Retinal pigment epithelial cell (primary cell): ENCODE data around the gene AOC2.
A peak's percentile ranks its signal among the peaks of the same experiment; 100 is the strongest.
"Not testable (repeated sequence)": the region's sequence is repeated elsewhere in the genome, so short reads cannot be mapped to it uniquely, and the experiment has no call there.

Source experiments
- DNase-seq: peaks from one replicate; pipeline ENCODE4 v3.0.0-alpha.2; 2010; ENCODE audit warnings: low read depth
- H3K4me3 ChIP-seq: 2 replicates; pipeline ENCODE4 v1.5.1; 2011; ENCODE audit warnings: mild to moderate bottlenecking, low read length, control low read depth, moderate library complexity
- TF ChIP-seq, protein P1 (sequence below): conservative IDR thresholded peaks from 2 replicates; pipeline ENCODE4 v1.5.1; 2011; ENCODE audit warnings: low read depth, low read length, control low read depth, inconsistent platforms

AOC2 gene

DNA sequence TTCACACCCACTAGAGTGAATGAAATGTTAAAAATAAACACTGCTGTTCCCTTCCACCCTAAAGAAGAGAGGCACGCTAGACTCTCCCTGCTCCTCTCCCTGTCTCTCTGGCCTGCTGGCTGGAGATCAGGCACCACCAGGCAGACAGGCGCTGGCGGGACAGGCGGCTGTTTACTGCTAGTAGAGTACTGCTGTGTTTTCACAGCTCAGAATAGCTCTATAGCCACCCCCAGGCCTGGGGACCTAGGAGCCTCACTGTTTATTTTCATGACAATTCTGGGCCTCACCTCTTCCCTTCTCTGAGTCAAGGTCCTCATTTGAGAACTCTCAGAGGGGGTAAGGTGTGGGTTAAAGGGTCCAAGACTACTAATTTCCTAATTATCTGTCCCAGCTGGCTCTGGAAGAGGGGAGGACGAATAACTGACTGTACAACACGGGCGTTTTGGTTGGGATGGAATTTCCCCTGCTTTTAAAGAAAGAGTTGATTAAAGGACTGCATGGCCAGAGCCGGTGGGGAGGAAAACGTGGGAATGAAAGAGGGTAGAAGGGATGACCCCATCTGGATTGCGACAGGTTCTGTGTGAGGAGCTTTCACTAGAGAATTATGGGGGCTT is 47.3 kb downstream of the AOC2 start:
- DNase-seq: no peak
- H3K4me3 ChIP-seq: no peak overlapping the region
- TF ChIP-seq, protein P1, sequence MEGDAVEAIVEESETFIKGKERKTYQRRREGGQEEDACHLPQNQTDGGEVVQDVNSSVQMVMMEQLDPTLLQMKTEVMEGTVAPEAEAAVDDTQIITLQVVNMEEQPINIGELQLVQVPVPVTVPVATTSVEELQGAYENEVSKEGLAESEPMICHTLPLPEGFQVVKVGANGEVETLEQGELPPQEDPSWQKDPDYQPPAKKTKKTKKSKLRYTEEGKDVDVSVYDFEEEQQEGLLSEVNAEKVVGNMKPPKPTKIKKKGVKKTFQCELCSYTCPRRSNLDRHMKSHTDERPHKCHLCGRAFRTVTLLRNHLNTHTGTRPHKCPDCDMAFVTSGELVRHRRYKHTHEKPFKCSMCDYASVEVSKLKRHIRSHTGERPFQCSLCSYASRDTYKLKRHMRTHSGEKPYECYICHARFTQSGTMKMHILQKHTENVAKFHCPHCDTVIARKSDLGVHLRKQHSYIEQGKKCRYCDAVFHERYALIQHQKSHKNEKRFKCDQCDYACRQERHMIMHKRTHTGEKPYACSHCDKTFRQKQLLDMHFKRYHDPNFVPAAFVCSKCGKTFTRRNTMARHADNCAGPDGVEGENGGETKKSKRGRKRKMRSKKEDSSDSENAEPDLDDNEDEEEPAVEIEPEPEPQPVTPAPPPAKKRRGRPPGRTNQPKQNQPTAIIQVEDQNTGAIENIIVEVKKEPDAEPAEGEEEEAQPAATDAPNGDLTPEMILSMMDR: no peak

DNA sequence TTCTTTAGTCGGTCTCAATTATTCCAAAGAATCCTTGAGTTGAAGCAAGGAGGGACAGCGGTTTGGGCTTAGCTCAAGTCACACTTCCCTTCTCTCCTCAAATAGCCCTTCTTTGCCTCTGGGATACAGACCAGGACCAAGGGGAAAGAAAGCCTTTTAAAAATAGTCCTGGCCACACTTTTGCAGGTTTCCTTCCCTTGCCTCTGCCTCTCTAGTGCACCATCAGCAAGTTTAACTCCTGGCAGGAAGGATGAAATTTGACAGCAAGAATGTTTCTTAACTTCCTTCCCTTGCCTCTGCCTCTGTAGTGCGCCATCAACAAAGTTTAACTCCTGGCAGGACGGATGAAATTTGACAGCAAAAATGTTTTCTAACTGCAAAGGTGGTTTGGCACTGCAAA is 49.0 kb downstream of the AOC2 start:
- no peak for DNase-seq
- no peak overlapping the region for H3K4me3 ChIP-seq
- TF ChIP-seq, protein P1: no peak

DNA sequence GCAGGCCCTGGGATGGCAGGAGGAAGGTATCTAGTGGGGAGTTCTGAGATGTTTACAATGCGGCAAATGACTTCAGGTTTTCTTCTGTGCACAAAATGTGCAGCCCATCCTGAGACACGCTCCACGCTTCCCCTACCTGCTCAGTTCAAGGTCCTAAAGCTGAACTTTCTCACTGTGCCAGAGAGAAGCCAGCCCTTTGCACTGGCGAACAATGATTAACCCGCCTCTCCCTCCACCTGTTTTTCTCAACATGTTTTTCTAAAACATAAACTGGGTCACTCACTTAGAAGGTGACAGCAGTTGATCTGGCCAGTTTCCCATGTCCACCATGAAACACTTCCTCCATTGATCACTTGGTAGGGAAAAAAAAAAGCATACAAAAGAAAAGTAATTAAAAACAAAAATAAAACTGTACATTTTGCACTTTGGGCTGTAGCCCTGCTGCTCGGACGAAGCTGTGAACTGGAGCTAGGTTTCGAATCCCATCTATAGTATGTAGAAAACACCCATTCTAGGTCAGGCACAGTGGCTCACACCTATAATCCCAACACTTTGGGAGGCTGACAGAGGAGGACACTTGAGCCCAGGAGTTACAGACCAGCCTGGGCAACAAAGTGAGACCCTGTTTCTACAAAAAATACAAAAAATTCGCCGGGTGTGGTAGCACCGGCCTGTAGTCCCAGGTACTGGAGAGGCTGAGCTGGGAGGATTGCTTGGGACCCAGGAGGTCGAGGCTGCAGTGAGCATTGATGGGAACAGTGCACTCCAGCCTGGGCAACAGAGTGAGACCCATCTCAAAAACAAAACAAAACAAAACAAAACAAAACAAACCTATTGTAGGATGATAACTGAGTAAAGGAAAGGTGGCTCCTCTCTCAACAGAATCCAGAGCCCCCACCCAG is 50.2 kb downstream of the AOC2 start:
- no peak for DNase-seq
- TF ChIP-seq, protein P1: no peak
- no peak overlapping the region for H3K4me3 ChIP-seq

DNA sequence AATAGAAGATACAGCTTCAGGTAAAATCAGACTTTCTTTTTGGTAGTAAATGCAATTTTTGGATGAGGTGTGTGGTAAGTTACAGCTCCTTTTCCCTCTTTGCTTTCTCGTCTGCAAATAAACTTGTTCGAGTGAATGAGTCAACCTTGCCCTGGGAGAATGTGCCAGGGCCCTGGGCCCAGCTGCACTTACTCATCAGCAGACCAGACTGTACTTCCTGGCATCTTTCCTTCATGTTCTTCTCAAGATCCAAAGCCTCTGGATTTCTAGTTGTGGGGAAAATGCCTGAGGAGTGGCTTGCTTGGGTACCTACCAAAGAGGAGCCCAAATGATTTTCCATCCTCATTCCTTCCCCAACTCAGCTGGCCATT is 50.8 kb downstream of the AOC2 start:
- H3K4me3 ChIP-seq: no peak overlapping the region

DNA sequence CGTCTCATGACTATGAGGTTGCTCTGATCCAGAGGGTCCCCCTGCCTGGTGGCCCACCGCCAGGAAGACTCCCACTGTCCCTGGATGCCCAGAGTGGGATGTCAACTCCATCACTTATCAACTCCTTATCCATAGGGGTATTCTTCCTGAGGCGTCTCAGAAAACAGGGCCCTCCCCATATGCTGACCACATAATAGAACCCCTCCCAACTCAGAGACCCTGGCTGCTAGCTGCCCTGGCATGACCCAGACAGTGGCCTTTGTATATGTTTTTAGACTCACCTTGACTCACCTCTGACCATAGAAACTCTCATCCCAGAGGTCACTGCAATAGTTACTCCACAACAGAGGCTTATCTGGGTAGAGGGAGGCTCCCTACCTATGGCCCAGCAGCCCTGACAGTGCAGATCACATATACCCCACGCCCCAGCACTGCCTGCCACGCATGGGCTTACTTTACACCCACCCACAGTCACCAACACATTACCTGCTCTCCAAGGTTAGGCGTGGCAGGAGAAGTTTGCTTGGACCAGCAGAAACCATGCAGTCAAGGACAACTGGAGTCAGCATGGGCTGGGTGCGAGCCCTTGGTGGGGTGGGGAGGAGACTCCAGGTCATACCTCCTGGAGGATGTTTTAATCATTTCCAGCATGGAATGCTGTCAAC is 53.9 kb downstream of the AOC2 start:
- H3K4me3 ChIP-seq: no peak overlapping the region
- TF ChIP-seq, protein P1: no peak
- DNase-seq: no peak

More for the DNA sequence above, 50.8 kb downstream of the AOC2 start:
- DNase-seq: peak; percentile 27
- TF ChIP-seq, protein P1: no peak

DNA sequence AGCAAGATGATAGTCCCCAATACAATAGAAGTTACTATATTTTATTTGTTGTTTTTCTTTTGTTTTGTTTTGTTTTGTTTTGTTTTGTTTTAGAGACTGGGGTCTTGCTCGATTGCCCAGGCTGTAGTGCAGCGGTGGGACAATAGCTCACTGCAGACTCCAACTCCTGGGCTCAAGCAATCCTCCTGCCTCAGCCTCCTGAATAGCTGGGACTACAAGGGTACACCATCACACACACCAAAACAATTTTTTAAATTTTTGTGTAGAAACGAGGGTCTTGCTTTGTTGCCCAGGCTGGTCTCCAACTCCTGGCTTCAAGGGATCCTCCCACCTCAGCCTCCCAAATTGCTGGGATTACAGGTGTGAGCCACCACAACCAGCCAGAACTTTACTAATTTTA is 55.6 kb downstream of the AOC2 start:
- H3K4me3 ChIP-seq, DNase-seq: not testable (repeated sequence)
